Measurements from ENCODE around the gene KRT14. TPM values are rescaled to one million over a fixed set of nuclear protein-coding genes. Genes with fewer than 3 reads are reported as not detected.
"Not testable (repeated sequence)": the region's sequence is repeated elsewhere in the genome, so short reads cannot be mapped to it uniquely, and the experiment has no call there.

The KRT14 gene
- total RNA-seq, 1 experiment from 2014 or later: 6.1 TPM

DNA sequence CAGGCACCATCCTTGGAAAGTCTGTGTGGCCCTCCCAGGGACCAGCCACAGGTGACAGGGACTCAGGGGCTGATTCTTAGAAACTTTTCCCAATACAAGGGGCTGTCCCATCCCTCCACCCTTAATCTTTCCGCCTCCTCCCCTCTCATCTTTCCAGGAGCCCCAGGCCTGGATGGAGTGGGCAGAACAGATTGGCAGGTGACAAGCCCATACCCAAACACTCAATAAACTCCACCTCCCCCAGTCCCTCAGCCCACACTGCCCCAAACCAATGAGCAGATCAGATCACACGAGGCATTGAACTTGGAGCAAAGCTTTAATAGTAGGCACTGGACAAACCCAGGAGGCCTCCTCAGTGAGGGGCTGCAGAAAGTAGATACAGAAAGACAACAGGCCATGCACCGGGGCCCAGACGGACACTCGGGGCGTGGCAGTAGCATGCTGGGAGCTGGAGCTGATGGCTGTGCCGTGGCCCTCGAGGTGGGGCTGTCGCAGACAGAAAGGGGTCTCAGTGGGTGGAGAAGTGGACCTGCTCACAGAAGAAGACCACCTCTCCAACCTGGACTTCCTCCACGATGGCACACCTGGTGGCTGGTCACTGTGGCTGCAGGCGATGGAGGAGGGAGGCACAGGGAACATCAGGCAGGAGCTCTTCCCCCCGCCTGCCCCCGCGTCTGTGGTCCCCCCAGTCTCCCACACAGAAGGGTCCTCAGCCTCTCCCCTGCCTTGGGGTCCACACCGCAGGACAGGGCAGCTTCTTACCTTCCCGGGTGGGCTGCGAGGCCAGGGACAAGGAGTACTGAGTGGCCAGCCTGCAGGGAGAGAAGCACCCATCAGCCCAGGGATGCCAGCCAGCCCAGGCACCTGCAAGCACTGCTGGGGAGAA, 39.6 kb upstream of the KRT14 start:
- H3K9me3 ChIP-seq, H3K36me3 ChIP-seq, DNase-seq, H3K4me3 ChIP-seq, H3K27me3 ChIP-seq: not testable (repeated sequence)

- no peaks in the 10 kb centered on the region for H3K27me3 ChIP-seq
- no peak overlapping the region for H3K4me3 ChIP-seq
- no peaks in the 10 kb centered on the region for H3K9me3 ChIP-seq
- no peaks in the 10 kb centered on the region for H3K36me3 ChIP-seq
- no peak for DNase-seq
Measured at GRCh38 chr17:41625602-41626001, 38.9 kb upstream of the KRT14 start.

- no peak for DNase-seq
Measured at GRCh38 chr17:41624208-41625101, 37.8 kb upstream of the KRT14 start, which contains the start of gene KRT17. Gene KRT17, minus strand, starts transcription at chr17:41624575. Its CDS starts 66 bp downstream, at chr17:41624509.

DNA sequence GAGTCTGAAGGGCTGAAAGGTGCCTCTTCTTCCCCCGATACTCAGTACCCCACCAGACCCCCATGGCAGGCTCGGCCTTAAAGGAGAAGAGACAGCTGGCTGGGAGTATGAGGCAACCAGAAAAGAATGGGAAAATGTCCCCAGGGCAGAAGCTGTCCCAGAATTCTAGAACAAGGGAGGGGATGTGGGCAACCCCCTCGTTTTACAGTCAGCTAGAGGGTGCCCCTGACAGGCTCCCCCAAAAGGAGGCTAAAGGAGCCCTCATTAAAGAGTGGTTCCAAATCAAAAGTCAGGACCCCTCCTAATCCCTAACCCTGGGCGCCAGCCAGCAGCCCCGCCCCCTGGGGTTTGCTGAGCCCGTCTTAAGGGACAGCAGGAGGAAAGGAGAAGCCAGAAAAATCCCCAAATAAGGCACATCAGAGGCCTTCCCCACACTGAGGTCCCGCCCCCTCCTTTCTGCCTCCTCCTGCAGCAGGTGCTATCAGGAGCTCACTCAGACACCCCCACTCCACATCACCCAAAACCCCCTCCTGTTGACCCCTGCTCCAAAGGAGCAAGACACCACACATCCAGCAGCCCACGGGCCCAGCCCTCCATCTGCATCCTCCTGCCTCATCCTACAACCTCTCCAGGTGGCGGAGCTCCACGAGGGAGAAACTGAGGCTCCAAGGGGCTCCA, 36.6 kb upstream of the KRT14 start:
- not testable (repeated sequence) for H3K36me3 ChIP-seq, DNase-seq

More at GRCh38 chr17:41624208-41625101, 37.8 kb upstream of the KRT14 start, which contains the start of gene KRT17:
- no peaks in the 10 kb centered on the region for H3K9me3 ChIP-seq
- no peak within 1 kb of the TSS for H3K4me3 ChIP-seq
- H3K27me3 ChIP-seq: no peaks in the 10 kb centered on the region
- no peaks in the 10 kb centered on the region for H3K36me3 ChIP-seq

DNA sequence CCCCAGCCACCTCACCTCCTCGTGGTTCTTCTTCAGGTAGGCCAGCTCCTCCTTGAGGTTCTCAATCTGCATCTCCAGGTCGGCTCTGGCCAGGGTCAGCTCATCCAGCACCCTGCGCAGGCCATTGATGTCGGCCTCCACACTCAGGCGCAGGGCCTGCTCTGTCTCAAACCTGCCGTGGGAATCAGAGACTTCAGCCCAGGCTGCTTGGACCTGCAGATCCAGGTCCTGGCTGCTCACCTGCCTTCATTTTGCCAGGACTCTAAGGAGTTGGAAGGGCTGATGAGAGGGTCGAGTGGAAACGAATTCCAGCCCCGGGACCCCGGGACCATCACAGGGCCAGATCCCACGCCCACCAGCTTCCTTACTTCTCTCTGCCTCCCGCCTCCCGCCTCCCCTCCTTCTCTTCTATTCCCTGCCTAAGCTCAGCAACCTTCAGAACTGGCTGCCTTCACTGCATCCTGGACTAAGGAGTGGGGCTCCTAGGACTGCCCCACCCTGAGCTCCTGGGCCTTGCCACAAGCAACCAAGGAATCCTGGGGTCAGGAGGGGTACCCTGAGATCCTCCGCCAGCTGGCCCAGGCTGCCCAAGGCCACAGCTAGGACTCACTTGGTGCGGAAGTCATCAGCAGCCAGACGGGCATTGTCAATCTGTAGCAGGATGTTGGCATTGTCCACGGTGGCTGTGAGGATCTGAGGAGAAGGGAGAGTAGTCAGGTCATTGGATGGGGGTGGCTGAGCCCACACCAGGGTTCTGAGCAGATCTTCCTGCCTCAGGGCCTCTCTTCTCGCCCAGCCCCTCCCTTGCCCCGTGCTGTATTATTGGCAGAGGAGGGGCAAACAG, 35.9 kb upstream of the KRT14 start:
- H3K36me3 ChIP-seq, H3K4me3 ChIP-seq, DNase-seq: not testable (repeated sequence)

More for the DNA sequence above, 36.6 kb upstream of the KRT14 start:
- H3K9me3 ChIP-seq, H3K27me3 ChIP-seq, H3K4me3 ChIP-seq: not testable (repeated sequence)

DNA sequence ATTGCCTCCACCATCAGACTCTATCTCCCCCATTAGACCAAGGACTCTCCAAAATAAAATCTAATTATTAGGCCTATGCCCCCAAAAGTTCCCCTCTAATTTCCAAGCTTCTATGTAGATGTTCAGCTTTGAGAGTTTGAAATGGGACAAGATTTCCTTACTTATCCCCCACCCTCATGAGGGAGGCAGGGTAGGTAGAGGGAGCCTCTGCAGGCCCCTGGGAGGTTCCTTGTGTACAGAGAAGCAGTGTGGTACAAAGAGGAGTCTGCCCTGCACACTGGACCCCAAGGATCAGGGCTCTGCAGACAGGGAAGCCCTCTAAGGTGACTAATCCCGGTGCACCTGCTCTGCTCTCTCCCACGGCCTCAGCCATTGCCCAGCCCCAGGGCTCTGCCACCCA, 35.2 kb upstream of the KRT14 start:
- Histone ChIP-seq H3K36me3 (no peaks in the 10 kb centered on the region), H3K27me3 (no peaks in the 10 kb centered on the region), H3K9me3 (no peaks in the 10 kb centered on the region), H3K4me3 (no peak overlapping the region)
- no peak for DNase-seq

More for the DNA sequence above, 35.9 kb upstream of the KRT14 start:
- H3K9me3 ChIP-seq, H3K27me3 ChIP-seq: not testable (repeated sequence)

DNA sequence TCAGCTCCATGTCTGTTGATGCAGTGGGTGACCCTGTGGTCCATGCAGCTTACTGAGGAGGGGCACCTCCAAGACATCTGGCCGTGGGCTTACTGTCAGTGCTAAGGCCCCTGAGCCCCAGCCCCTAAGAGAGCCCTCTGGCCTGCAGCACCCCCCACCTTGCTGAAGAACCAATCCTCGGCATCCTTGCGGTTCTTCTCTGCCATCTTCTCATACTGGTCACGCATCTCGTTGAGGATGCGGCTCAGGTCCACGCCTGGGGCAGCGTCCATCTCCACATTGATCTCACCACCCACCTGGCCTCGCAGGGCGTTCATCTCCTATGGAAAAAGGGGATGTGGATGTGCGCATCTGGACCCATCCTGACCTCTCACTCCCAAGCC, 34.7 kb upstream of the KRT14 start:
- H3K36me3 ChIP-seq, H3K27me3 ChIP-seq, DNase-seq, H3K4me3 ChIP-seq, H3K9me3 ChIP-seq: not testable (repeated sequence)

DNA sequence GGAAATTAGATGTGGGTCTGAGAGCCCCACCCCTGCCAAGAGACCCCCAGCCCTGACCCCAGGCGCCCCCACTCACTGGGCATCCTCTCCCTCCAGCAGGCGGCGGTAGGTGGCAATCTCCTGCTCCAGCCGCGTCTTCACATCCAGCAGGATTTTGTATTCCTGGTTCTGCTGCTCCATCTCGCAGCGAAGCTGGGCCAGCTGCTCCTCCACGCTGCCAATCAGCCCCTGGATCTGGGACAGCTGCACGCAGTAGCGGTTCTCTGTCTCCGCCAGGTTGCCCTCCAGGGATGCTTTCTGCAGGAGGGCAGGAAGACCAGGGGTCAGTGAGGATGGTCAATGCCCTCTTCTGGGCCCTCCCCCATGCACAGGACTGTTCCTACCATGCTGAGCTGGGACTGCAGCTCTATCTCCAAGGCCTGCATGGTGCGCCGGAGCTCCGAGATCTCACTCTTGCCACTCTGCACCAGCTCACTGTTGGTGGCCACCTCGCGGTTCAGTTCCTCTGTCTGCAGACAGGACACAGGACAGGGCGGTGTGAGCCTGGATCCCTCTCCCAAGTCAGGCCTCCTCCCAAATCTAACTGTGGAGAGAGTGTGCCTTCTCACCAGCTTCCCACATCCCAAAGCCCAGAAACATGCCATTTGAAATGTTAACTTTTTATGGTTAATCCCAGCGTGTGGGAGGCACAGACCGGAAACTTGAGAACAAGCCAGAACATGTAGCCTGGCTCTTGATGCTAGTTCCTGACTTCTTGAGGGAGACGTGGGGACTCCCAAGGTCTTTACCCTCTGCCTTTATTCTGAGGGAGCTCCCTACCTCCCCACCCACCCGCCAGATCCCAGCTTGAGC, 34.1 kb upstream of the KRT14 start:
- H3K36me3 ChIP-seq: no peaks in the 10 kb centered on the region
- DNase-seq: no peak
- no peaks in the 10 kb centered on the region for H3K9me3 ChIP-seq
- H3K4me3 ChIP-seq: no peak overlapping the region
- H3K27me3 ChIP-seq: no peaks in the 10 kb centered on the region

GRCh38 chr17:41619927-41620582, 33.4 kb upstream of the KRT14 start:
- not testable (repeated sequence) for H3K9me3 ChIP-seq, DNase-seq, H3K4me3 ChIP-seq, H3K36me3 ChIP-seq, H3K27me3 ChIP-seq

DNA sequence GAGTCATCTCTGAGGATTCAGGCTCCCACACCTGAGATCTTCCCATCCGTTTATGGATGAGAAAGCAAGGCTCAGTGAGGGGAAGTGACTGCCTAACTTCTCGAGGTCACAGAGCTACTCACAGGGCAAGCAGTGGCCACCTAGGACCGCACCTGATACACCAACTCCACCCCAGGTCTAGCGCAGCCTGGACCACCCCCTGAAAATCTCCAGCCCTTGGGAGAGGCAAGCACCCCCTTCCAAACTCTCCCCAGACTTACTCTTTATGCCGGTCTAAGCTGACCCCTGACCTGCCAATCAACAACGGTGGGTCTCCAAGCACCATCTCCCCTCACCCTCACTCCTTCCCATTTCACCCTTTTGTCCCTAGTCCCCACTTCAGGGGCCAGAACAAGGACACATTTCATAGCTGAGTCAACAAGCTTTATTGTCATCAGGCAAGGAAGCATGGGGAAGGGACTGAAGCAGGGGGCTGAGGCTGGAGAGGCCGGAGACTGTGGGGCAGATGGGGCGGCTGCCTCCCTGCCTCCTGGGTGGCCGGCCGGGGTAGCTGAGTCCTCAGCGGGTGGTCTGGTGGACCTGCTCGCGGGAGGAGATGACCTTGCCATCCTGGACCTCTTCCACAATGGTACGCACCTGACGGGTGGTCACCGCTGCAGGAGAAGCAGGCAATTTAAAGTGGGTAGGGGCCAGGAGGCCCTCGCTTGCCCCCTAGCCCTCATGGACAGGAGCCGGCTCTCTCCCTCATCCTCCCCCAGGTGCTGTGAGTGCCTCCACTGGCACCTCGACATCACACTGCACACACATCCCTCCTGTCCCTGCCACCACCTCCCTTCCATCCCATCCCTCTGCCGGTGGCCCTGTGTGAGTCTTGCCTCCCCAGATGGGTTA, 32.6 kb upstream of the KRT14 start:
- no peak for DNase-seq
- Histone ChIP-seq H3K36me3 (no peaks in the 10 kb centered on the region), H3K9me3 (no peaks in the 10 kb centered on the region)

GRCh38 chr17:41618341-41619035, 31.8 kb upstream of the KRT14 start:
- Histone ChIP-seq H3K9me3 (no peaks in the 10 kb centered on the region), H3K4me3 (no peak overlapping the region), H3K27me3 (no peaks in the 10 kb centered on the region), H3K36me3 (no peaks in the 10 kb centered on the region)
- no peak for DNase-seq

More for the DNA sequence above, 32.6 kb upstream of the KRT14 start:
- H3K4me3 ChIP-seq: no peak overlapping the region
- no peaks in the 10 kb centered on the region for H3K27me3 ChIP-seq

DNA sequence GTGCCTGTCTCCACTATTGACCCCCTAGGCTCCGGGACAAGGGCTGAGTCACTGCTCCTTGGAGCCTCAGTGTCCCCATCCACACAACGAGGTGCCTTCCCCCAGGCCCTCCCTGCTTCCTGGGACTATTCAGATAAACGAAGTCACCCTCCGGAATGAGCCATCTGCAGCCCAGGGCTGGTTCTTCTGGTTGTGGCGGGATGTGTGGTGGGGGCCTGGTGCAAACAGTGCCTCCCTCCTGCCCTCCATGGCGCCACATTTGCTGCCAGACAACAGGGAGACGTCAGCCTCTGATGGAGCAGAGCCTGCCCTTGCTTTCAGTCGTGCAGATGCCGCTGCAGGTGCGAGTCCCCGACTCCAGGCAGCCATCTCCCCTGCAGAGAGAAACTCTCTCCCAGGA, 31.0 kb upstream of the KRT14 start:
- no peaks in the 10 kb centered on the region for H3K27me3 ChIP-seq
- no peaks in the 10 kb centered on the region for H3K9me3 ChIP-seq
- no peak overlapping the region for H3K4me3 ChIP-seq
- no peak for DNase-seq
- H3K36me3 ChIP-seq: no peaks in the 10 kb centered on the region

DNA sequence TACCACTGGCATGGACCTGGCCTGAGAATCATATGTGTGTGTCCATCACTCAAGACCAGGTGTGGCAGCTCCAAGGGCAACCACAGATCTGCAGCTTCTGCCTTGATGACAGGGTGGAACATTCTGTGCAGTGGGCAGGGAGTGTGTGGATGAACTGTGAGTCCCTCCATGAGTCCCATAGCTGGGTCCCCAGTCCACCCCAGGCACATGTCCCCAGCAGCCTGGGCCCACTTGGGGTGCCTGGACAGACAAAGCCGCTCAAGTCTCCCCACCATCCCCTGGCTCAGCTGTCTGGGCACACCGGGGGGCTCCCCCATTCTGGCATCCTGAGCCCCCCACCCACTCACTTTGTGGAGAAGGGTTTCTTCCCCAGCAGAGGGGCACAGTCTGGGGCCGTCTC, 30.4 kb upstream of the KRT14 start:
- Histone ChIP-seq H3K4me3 (no peak overlapping the region), H3K27me3 (no peaks in the 10 kb centered on the region), H3K9me3 (no peaks in the 10 kb centered on the region), H3K36me3 (no peaks in the 10 kb centered on the region)
- DNase-seq: no peak
